Heart left ventricle (tissue), 13 donors: ENCODE data around the gene MKI67.

Experiments
- POLR2A ChIP-seq, 2 donors: fragments of 450-650 bp; IDR thresholded peaks; one replicate each; pipeline ENCODE4 v1.6.1; 2017; ENCODE audit warnings: antibody characterized with exemption in 2 of 2, mild to moderate bottlenecking in 2 of 2, moderate library complexity in 2 of 2
- TF ChIP-seq, protein P1 (sequence below), 12 donors: fragments of 200-600 bp; sonication (generic) in 4 of 12; IDR thresholded peaks; one replicate each; pipeline versions ENCODE4 v1.5.0 to v1.8.0; 2018 to 2022; ENCODE audit warnings: antibody characterized with exemption in 12 of 12, mild to moderate bottlenecking in 5 of 12
- donor health status: ischemic (EF 13 %, LVEDD 7.1; RV severe dilation, severe dysfunction).
- donor health status: DM: no; HTN: yes; CAD: no.
- donor health status: DM: no; HTN: no; CAD: no.
- donor health status: ischemic (EF 25% LVEDD 6.9; RV normal size, moderate dysfunction).
- donor health status: ischemic (EF 25% LVEDD 5.7; RV mildly dilated, moderate dysfunction).
- donor health status: ischemic (EF 35%, LVEDD 5.7; RV mildly dilated, moderate dysfunction).
- donor health status: nonischemic (EF 11% LVEDD 7.7; RV severe dilation, severe dysfunction).
- donor health status: DM: yes; HTN: yes; CAD: no.
- donor health status: PGD.
- donor health status: ischemic (EF 29% LVEDD 5.4; RV normal size, mild dysfunction).
- donor health status: nonischemic (EF 23%, LVEDD 6.1; RV moderate dilation, normal function).

DNA sequence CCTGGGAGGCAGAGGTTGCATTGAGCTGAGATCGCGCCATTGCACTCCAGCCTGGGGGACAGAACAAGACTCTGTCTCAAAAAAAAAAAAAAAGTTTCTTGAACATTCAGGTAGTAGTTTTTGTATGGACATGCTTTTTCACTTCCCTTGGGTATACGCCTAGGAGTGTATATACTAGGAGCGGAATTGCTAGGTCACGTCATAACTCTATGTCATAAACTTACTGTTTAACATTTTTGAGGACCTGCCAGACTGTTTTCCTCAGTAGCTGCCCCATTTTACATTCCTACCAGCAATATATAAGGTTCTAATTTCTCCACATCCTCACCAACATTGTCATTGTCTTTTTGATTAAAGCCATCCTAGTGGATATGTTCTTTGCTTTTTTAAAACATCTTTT is 51.6 kb downstream of the MKI67 start:
- TF ChIP-seq, protein P1, sequence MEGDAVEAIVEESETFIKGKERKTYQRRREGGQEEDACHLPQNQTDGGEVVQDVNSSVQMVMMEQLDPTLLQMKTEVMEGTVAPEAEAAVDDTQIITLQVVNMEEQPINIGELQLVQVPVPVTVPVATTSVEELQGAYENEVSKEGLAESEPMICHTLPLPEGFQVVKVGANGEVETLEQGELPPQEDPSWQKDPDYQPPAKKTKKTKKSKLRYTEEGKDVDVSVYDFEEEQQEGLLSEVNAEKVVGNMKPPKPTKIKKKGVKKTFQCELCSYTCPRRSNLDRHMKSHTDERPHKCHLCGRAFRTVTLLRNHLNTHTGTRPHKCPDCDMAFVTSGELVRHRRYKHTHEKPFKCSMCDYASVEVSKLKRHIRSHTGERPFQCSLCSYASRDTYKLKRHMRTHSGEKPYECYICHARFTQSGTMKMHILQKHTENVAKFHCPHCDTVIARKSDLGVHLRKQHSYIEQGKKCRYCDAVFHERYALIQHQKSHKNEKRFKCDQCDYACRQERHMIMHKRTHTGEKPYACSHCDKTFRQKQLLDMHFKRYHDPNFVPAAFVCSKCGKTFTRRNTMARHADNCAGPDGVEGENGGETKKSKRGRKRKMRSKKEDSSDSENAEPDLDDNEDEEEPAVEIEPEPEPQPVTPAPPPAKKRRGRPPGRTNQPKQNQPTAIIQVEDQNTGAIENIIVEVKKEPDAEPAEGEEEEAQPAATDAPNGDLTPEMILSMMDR (IDR thresholded peaks at IDR 0.05), result no peak
- TF ChIP-seq POLR2A (IDR thresholded peaks at IDR 0.05), result no peak
